ENCODE results near the gene CKMT1A. TPM values are rescaled to one million over a fixed set of nuclear protein-coding genes. Genes with fewer than 3 reads are reported as not detected.
"Not testable (repeated sequence)": the region's sequence is repeated elsewhere in the genome, so short reads cannot be mapped to it uniquely, and the experiment has no call there.

CKMT1A gene
- 0.41 TPM in 1 of 2 replicates, not detected in the other for total RNA-seq (2021)
- not detected for Bru-seq, nascent RNA
- BruChase-seq, experiment 1, labeled RNA remaining after a 2-hour chase: percentile 11 among the genes with signal in this experiment
- percentile 10 among the genes with signal in this experiment for BruChase-seq, experiment 2, labeled RNA remaining after a 6-hour chase
- long read RNA-seq, partial matches to known transcripts: 0 of 1 reads
- long read RNA-seq, other reads (novel, unspliced or antisense): 0 of 1 reads

- intact Hi-C loops (cut with micrococcal nuclease; ENCODE audit: unreplicated experiment); H3K36me3 ChIP-seq (ENCODE audit: insufficient read depth, low read length, poor library complexity, severe bottlenecking); H3K27me3 ChIP-seq (replicated peaks; ENCODE audit: insufficient read depth, low read depth, low read length, poor library complexity); H3K4me3 ChIP-seq (ENCODE audit: low read depth, low read length, poor library complexity, severe bottlenecking); POLR2A ChIA-PET (ENCODE audit: low non-redundant PET); DNase-seq (ENCODE audit: low spot score); CTCF ChIA-PET; BruUV-seq (replicated peaks); H3K4me1 ChIP-seq (ENCODE audit: insufficient read depth, low read length, poor library complexity, severe bottlenecking); H3K9me3 ChIP-seq (ENCODE audit: low read depth, low read length, poor library complexity, severe bottlenecking); H3K27ac ChIP-seq (ENCODE audit: low read depth, low read length, poor library complexity, severe bottlenecking): not testable (repeated sequence)
Measured at GRCh38 chr15:43693148-43694022, at the start of gene CKMT1A. Gene CKMT1A (plus strand): TSS chr15:43693859. CDS start chr15:43694051, 192 bp downstream.

GRCh38 chr15:43648649-43649429, 44.8 kb upstream of the CKMT1A start, which contains the start of gene CATSPER2:
Gene CATSPER2 (minus strand): TSS chr15:43648844. CDS start chr15:43648061, 783 bp downstream.
- intact Hi-C loops (cut with micrococcal nuclease; ENCODE audit: unreplicated experiment): no loop called here
- Histone ChIP-seq H3K27ac (ENCODE audit: low read depth, low read length, poor library complexity, severe bottlenecking) (no peak within 1 kb of the TSS), H3K4me1 (ENCODE audit: insufficient read depth, low read length, poor library complexity, severe bottlenecking) (no peaks in the 10 kb centered on the region), H3K36me3 (ENCODE audit: insufficient read depth, low read length, poor library complexity, severe bottlenecking) (no peaks in the 10 kb centered on the region), H3K9me3 (ENCODE audit: low read depth, low read length, poor library complexity, severe bottlenecking) (no peaks in the 10 kb centered on the region), H3K27me3 (replicated peaks; ENCODE audit: insufficient read depth, low read depth, low read length, poor library complexity) (no peaks in the 10 kb centered on the region), H3K4me3 (ENCODE audit: low read depth, low read length, poor library complexity, severe bottlenecking) (no peak within 1 kb of the TSS)
- no TSS peak for BruUV-seq (replicated peaks)
- TF ChIP-seq EZH2 (IDR thresholded peaks at IDR 0.05; ENCODE audit: borderline replicate concordance, low read depth, low read length, poor library complexity, severe bottlenecking) (no peak), CTCF (conservative IDR thresholded peaks at IDR 0.05; ENCODE audit: low read depth, low read length) (no peak)
- no peak for DNase-seq (ENCODE audit: low spot score)
- CTCF ChIA-PET: no interaction called here
- POLR2A ChIA-PET (ENCODE audit: low non-redundant PET): no interaction called here

GRCh38 chr15:43649430-43649926, 44.2 kb upstream of the CKMT1A start:
- BruUV-seq (replicated peaks); H3K36me3 ChIP-seq (ENCODE audit: insufficient read depth, low read length, poor library complexity, severe bottlenecking); H3K4me1 ChIP-seq (ENCODE audit: insufficient read depth, low read length, poor library complexity, severe bottlenecking); H3K27me3 ChIP-seq (replicated peaks; ENCODE audit: insufficient read depth, low read depth, low read length, poor library complexity); POLR2A ChIA-PET (ENCODE audit: low non-redundant PET); H3K9me3 ChIP-seq (ENCODE audit: low read depth, low read length, poor library complexity, severe bottlenecking); CTCF ChIA-PET; H3K4me3 ChIP-seq (ENCODE audit: low read depth, low read length, poor library complexity, severe bottlenecking); intact Hi-C loops (cut with micrococcal nuclease; ENCODE audit: unreplicated experiment); DNase-seq (ENCODE audit: low spot score); H3K27ac ChIP-seq (ENCODE audit: low read depth, low read length, poor library complexity, severe bottlenecking): not testable (repeated sequence)

- H3K4me3 ChIP-seq (ENCODE audit: low read depth, low read length, poor library complexity, severe bottlenecking); H3K27me3 ChIP-seq (replicated peaks; ENCODE audit: insufficient read depth, low read depth, low read length, poor library complexity); H3K4me1 ChIP-seq (ENCODE audit: insufficient read depth, low read length, poor library complexity, severe bottlenecking); CTCF ChIA-PET; H3K9me3 ChIP-seq (ENCODE audit: low read depth, low read length, poor library complexity, severe bottlenecking); BruUV-seq (replicated peaks); POLR2A ChIA-PET (ENCODE audit: low non-redundant PET); H3K36me3 ChIP-seq (ENCODE audit: insufficient read depth, low read length, poor library complexity, severe bottlenecking); intact Hi-C loops (cut with micrococcal nuclease; ENCODE audit: unreplicated experiment); H3K27ac ChIP-seq (ENCODE audit: low read depth, low read length, poor library complexity, severe bottlenecking); DNase-seq (ENCODE audit: low spot score): not testable (repeated sequence)
Measured at GRCh38 chr15:43659727-43660126, 33.9 kb upstream of the CKMT1A start.

GRCh38 chr15:43662293-43662692, 31.4 kb upstream of the CKMT1A start:
- DNase-seq (ENCODE audit: low spot score); intact Hi-C loops (cut with micrococcal nuclease; ENCODE audit: unreplicated experiment); H3K4me3 ChIP-seq (ENCODE audit: low read depth, low read length, poor library complexity, severe bottlenecking); CTCF ChIA-PET; H3K9me3 ChIP-seq (ENCODE audit: low read depth, low read length, poor library complexity, severe bottlenecking); H3K4me1 ChIP-seq (ENCODE audit: insufficient read depth, low read length, poor library complexity, severe bottlenecking); BruUV-seq (replicated peaks); H3K27ac ChIP-seq (ENCODE audit: low read depth, low read length, poor library complexity, severe bottlenecking); H3K36me3 ChIP-seq (ENCODE audit: insufficient read depth, low read length, poor library complexity, severe bottlenecking); H3K27me3 ChIP-seq (replicated peaks; ENCODE audit: insufficient read depth, low read depth, low read length, poor library complexity); POLR2A ChIA-PET (ENCODE audit: low non-redundant PET): not testable (repeated sequence)

- H3K9me3 ChIP-seq (ENCODE audit: low read depth, low read length, poor library complexity, severe bottlenecking); H3K4me1 ChIP-seq (ENCODE audit: insufficient read depth, low read length, poor library complexity, severe bottlenecking); DNase-seq (ENCODE audit: low spot score); CTCF ChIA-PET; BruUV-seq (replicated peaks); intact Hi-C loops (cut with micrococcal nuclease; ENCODE audit: unreplicated experiment); H3K27me3 ChIP-seq (replicated peaks; ENCODE audit: insufficient read depth, low read depth, low read length, poor library complexity); H3K4me3 ChIP-seq (ENCODE audit: low read depth, low read length, poor library complexity, severe bottlenecking); H3K36me3 ChIP-seq (ENCODE audit: insufficient read depth, low read length, poor library complexity, severe bottlenecking); POLR2A ChIA-PET (ENCODE audit: low non-redundant PET); H3K27ac ChIP-seq (ENCODE audit: low read depth, low read length, poor library complexity, severe bottlenecking): not testable (repeated sequence)
Measured at GRCh38 chr15:43663333-43663732, 30.3 kb upstream of the CKMT1A start.

All from A673 (cell line).